ENCODE data around the gene HYCC1. TPM values are rescaled to one million over a fixed set of nuclear protein-coding genes. Genes with fewer than 3 reads are reported as not detected.

The HYCC1 gene
- total RNA-seq, 2 experiments from 2014 or later = 12.4 to 13.1 TPM

- intact Hi-C loops (cut with DNase I, micrococcal nuclease) = no loop called here
- Mint-ChIP-seq H3K4me3 (no peak overlapping the region), H3K9me3 (no peaks in the 10 kb centered on the region), H3K27me3 (no peaks in the 10 kb centered on the region), H3K4me1 (ENCODE audit: low read depth) (peaks cover 19% of the 10 kb centered on the region), H3K27ac (no peak overlapping the region), H3K36me3 (ENCODE audit: low read depth) (peaks cover 5% of the 10 kb centered on the region)
- TF ChIP-seq CTCF (IDR thresholded peaks at IDR 0.05) = no peak
- ATAC-seq (ENCODE audit: poor library complexity) (no peak), DNase-seq (no peak)
- H3K9me3 ChIP-seq (ENCODE audit: control insufficient read depth in 1 of 2, insufficient read depth in 1 of 2, low read length in 2 of 2) = no peaks in the 10 kb centered on the region
- ChIA-PET CTCF (no interaction called here), POLR2A (no interaction called here)
- H3K27me3 ChIP-seq (ENCODE audit: control insufficient read depth in 1 of 2, insufficient read depth in 2 of 2, low read length in 2 of 2) = no peaks in the 10 kb centered on the region
- H3K4me1 ChIP-seq (ENCODE audit: insufficient read depth, low read length) = no peaks in the 10 kb centered on the region
- H3K27ac ChIP-seq (ENCODE audit: low read depth in 1 of 2, low read length in 2 of 2) = no peak overlapping the region
- H3K4me3 ChIP-seq (ENCODE audit: low read length) = no peak overlapping the region
- H3K36me3 ChIP-seq (ENCODE audit: insufficient read depth, low read length) = no peaks in the 10 kb centered on the region
Observed at GRCh38 chr7:22992874-22993840, 20.8 kb downstream of the HYCC1 start.

GRCh38 chr7:22990588-22990949 is 23.4 kb downstream of the HYCC1 start:
- H3K4me3 Mint-ChIP-seq = no peak overlapping the region
- peaks cover 5% of the 10 kb centered on the region for H3K36me3 Mint-ChIP-seq (ENCODE audit: low read depth)
- DNase-seq (no peak), ATAC-seq (ENCODE audit: poor library complexity) (no peak)
- intact Hi-C loops (cut with DNase I, micrococcal nuclease) = no loop called here
- Histone ChIP-seq H3K27ac (ENCODE audit: low read depth in 1 of 2, low read length in 2 of 2) (no peak overlapping the region), H3K27me3 (ENCODE audit: control insufficient read depth in 1 of 2, insufficient read depth in 2 of 2, low read length in 2 of 2) (no peaks in the 10 kb centered on the region), H3K36me3 (ENCODE audit: insufficient read depth, low read length) (no peaks in the 10 kb centered on the region), H3K4me3 (ENCODE audit: low read length) (no peak overlapping the region), H3K9me3 (ENCODE audit: control insufficient read depth in 1 of 2, insufficient read depth in 1 of 2, low read length in 2 of 2) (no peaks in the 10 kb centered on the region), H3K4me1 (ENCODE audit: insufficient read depth, low read length) (no peaks in the 10 kb centered on the region)
- H3K9me3 Mint-ChIP-seq = no peaks in the 10 kb centered on the region
- no peak for TF ChIP-seq CTCF (IDR thresholded peaks at IDR 0.05)
- peaks cover 19% of the 10 kb centered on the region for H3K4me1 Mint-ChIP-seq (ENCODE audit: low read depth)
- CTCF ChIA-PET = no interaction called here
- POLR2A ChIA-PET = no interaction called here
- no peaks in the 10 kb centered on the region for H3K27me3 Mint-ChIP-seq
- no peak overlapping the region for H3K27ac Mint-ChIP-seq

GRCh38 chr7:22989643-22990587 is 24.0 kb downstream of the HYCC1 start:
- Mint-ChIP-seq H3K4me1 (ENCODE audit: low read depth) (peaks cover 15% of the 10 kb centered on the region), H3K27ac (no peak overlapping the region), H3K27me3 (no peaks in the 10 kb centered on the region), H3K9me3 (no peaks in the 10 kb centered on the region), H3K36me3 (ENCODE audit: low read depth) (peaks cover 5% of the 10 kb centered on the region), H3K4me3 (no peak overlapping the region)
- Histone ChIP-seq H3K27me3 (ENCODE audit: control insufficient read depth in 1 of 2, insufficient read depth in 2 of 2, low read length in 2 of 2) (no peaks in the 10 kb centered on the region), H3K4me3 (ENCODE audit: low read length) (no peak overlapping the region), H3K36me3 (ENCODE audit: insufficient read depth, low read length) (no peaks in the 10 kb centered on the region), H3K27ac (ENCODE audit: low read depth in 1 of 2, low read length in 2 of 2) (no peak overlapping the region), H3K4me1 (ENCODE audit: insufficient read depth, low read length) (no peaks in the 10 kb centered on the region), H3K9me3 (ENCODE audit: control insufficient read depth in 1 of 2, insufficient read depth in 1 of 2, low read length in 2 of 2) (no peaks in the 10 kb centered on the region)
- no peak for DNase-seq
- POLR2A ChIA-PET = no interaction called here
- intact Hi-C loops (cut with DNase I, micrococcal nuclease) = no loop called here
- no peak for TF ChIP-seq CTCF (IDR thresholded peaks at IDR 0.05)
- ATAC-seq (ENCODE audit: poor library complexity) = no peak
- CTCF ChIA-PET = no interaction called here
